K562 (cell line): ENCODE data around the gene ZNF318. TPM values are rescaled to one million over a fixed set of nuclear protein-coding genes. Genes with fewer than 3 reads are reported as not detected.

Experiments used
- ATAC-seq: fragments of 200-7000 bp; cut with Tn5 transposase; 3 replicates; pipeline ENCODE4 v1.9.1; 2020; ENCODE audit warnings: moderate library complexity
- BruUV-seq: library from RNA; stranded (reverse); fragments of 400-500 nt; replicated peaks from 2 replicates; lab custom pipeline; 2021; lab: Mats Ljungman, UMichigan
- CTCF ChIA-PET: fragments of 300-600 bp; formaldehyde crosslinking; extraction: SDS; loops from one replicate; lab custom pipeline; 2021; ENCODE audit warnings: low intra/inter-chr PET ratio; lab: Yijun Ruan, JAX
- POLR2A ChIA-PET: fragments of 300-600, 350-650 bp; sonication (Branson Sonifier 250); formaldehyde crosslinking; extraction: SDS; loops from one replicate; lab custom pipeline; 2021; ENCODE audit warnings: antibody characterized with exemption, inconsistent platforms; lab: Yijun Ruan, JAX
- DNase-seq, 4 experiments: peaks; one replicate each; pipeline versions ENCODE4 v3.0.0 to v3.0.0-alpha.2; 2011 to 2018; ENCODE audit warnings: low spot score in 3 of 4, mixed read lengths in 3 of 4; ENCODE audit errors: extremely low read depth in 1 of 4
- FAIRE-seq: peaks from 2 replicates; lab custom pipeline; 2011; peaks lifted over from hg19 to GRCh38; lab: Jason Lieb, UNC
- H2AFZ ChIP-seq: 2 replicates; pipeline ENCODE4 v1.6.0; 2011; ENCODE audit warnings: low read depth, low read length, control low read depth, inconsistent platforms
- H3K27ac ChIP-seq: fragments of 200-600 bp; 3 replicates; pipeline ENCODE4 v1.8.0; 2011; ENCODE audit warnings: low read depth, mild to moderate bottlenecking, control low read depth, inconsistent platforms, low read length, moderate library complexity, mixed read lengths; ENCODE audit errors: extremely low read depth
- H3K27me3 ChIP-seq, 2 experiments: fragments of 300-600 bp in 1 of 2; 2 replicates in 1 of 2; 3 replicates in 1 of 2; pipeline versions ENCODE4 v1.6.0 to v1.8.0; 2011; ENCODE audit warnings: inconsistent platforms in 2 of 2, low read length in 2 of 2, mild to moderate bottlenecking in 1 of 2, mixed read lengths in 1 of 2, moderate library complexity in 1 of 2; ENCODE audit not compliant: control insufficient read depth in 2 of 2, insufficient read depth in 2 of 2
- H3K36me3 ChIP-seq: fragments of 300-600 bp; 3 replicates; pipeline ENCODE4 v1.8.0; 2011; ENCODE audit warnings: mild to moderate bottlenecking, low read length, inconsistent platforms; ENCODE audit not compliant: control insufficient read depth, insufficient read depth
- H3K4me1 ChIP-seq, 2 experiments: fragments of 200-600 bp in 1 of 2; replicated peaks in 1 of 2; 2 replicates in 1 of 2; 3 replicates in 1 of 2; pipeline versions ENCODE4 v1.5.1 to v1.8.0; 2011; ENCODE audit warnings: inconsistent platforms in 2 of 2, low read length in 2 of 2, mild to moderate bottlenecking in 1 of 2, mixed read lengths in 1 of 2, moderate library complexity in 1 of 2; ENCODE audit not compliant: control insufficient read depth in 2 of 2, insufficient read depth in 2 of 2
- H3K4me2 ChIP-seq: 2 replicates; pipeline ENCODE4 v1.6.1; 2011; ENCODE audit warnings: low read length, control low read depth, inconsistent platforms, mixed read lengths; ENCODE audit not compliant: insufficient read depth
- H3K4me3 ChIP-seq: fragments of 200-600 bp; sonication (generic), shearing (Covaris generic); 2 replicates; pipeline ENCODE4 v1.5.1; 2016; ENCODE audit warnings: control low read depth, inconsistent platforms
- H3K79me2 ChIP-seq: fragments of 200-600 bp; 3 replicates; pipeline ENCODE4 v1.8.0; 2011; ENCODE audit warnings: low read length, inconsistent platforms; ENCODE audit not compliant: control insufficient read depth, insufficient read depth
- H3K9ac ChIP-seq, 2 experiments: 2 replicates each; pipeline versions ENCODE4 v1.6.0 to v1.6.1; 2011; ENCODE audit warnings: low read depth in 2 of 2, low read length in 2 of 2, control low read depth in 1 of 2, inconsistent platforms in 1 of 2, mild to moderate bottlenecking in 1 of 2, mixed read lengths in 1 of 2; ENCODE audit not compliant: insufficient read depth in 1 of 2
- H3K9me1 ChIP-seq: one replicate; pipeline ENCODE4 v1.6.0; 2011; ENCODE audit warnings: inconsistent platforms, mild to moderate bottlenecking, low read length, moderate library complexity; ENCODE audit not compliant: control insufficient read depth, insufficient read depth
- H3K9me3 ChIP-seq: replicated peaks from 2 replicates; pipeline ENCODE4 v1.5.1; 2011; ENCODE audit warnings: low read depth, low read length, inconsistent platforms; ENCODE audit not compliant: control insufficient read depth, insufficient read depth
- H4K20me1 ChIP-seq: replicated peaks from 2 replicates; pipeline ENCODE4 v1.6.1; 2011; ENCODE audit warnings: low read length, inconsistent platforms, mixed read lengths; ENCODE audit not compliant: control insufficient read depth, insufficient read depth
- CBX8 ChIP-seq: fragments of 200-600 bp; sonication (generic); IDR thresholded peaks from 2 replicates; pipeline ENCODE4 v1.6.1; 2012; ENCODE audit warnings: borderline replicate concordance, mixed run types, low read depth, mild to moderate bottlenecking, moderate library complexity, mixed read lengths, low read length, control low read depth, inconsistent platforms; ENCODE audit not compliant: poor library complexity, severe bottlenecking; ENCODE audit errors: extremely low read depth
- RAD21 ChIP-seq, 2 experiments: fragments of 250-450 bp in 1 of 2; fragments of 450-650 bp in 1 of 2; sonication (Bioruptor Pico) in 1 of 2; formaldehyde crosslinking in 1 of 2; IDR thresholded peaks in 1 of 2; conservative IDR thresholded peaks in 1 of 2; 2 replicates each; pipeline versions ENCODE4 v1.4.0 to v1.8.0; 2020 to 2022; ENCODE audit warnings: mild to moderate bottlenecking in 2 of 2, moderate library complexity in 1 of 2
- WGBS: fragments of 100-300 bp; shearing (Covaris generic); methylation state at CpG from one replicate; pipeline ENCODE4 v1.1.6; 2016; ENCODE audit warnings: low coverage, mixed read lengths; ENCODE audit not compliant: insufficient coverage; ENCODE audit errors: missing lambda C conversion rate; 5-methylcytosine and 5-hydroxymethylcytosine counted together
- in situ Hi-C: fragments of 300-500 bp; cut with MboI; formaldehyde crosslinking; loops from 4 replicates; pipeline ENCODE4 v1.15.0; 2018; ENCODE audit warnings: inconsistent platforms, mixed read lengths
- intact Hi-C: fragments of 100-400 bp; cut with micrococcal nuclease; formaldehyde crosslinking; loops from 2 replicates; pipeline ENCODE4 v1.14.2; 2022
- polyA plus RNA-seq, 8 experiments: library from polyadenylated mRNA; depleted of rRNA in 4 of 8; stranded (reverse) in 5 of 8; unstranded in 3 of 8; fragments of >200 nt; fragmentation: Nextera tagmentation in 2 of 8; fragmentation: Illumina TruSeq in 1 of 8; extraction: Ambion mirVana in 2 of 8; extraction: Trizol in 1 of 8; gene quantifications; 2 replicates each; pipeline versions ENCODE4 v1.2.1 to v1.2.3, GENCODE V29; 2011 to 2014; ENCODE audit warnings: inconsistent platforms in 1 of 8, missing spikeins in 1 of 8
- total RNA-seq, 7 experiments: library from RNA; depleted of rRNA in 6 of 7; stranded (reverse); fragments of >200 nt in 6 of 7; fragmentation: Illumina TruSeq in 2 of 7; extraction: Trizol in 2 of 7; gene quantifications; 2 replicates each; pipeline versions ENCODE4 v1.2.1 to v1.2.3, GENCODE V29; 2011 to 2021; ENCODE audit warnings: low replicate concordance in 1 of 7
- TF ChIP-seq, protein P1 (sequence below), 3 experiments: IDR thresholded peaks in 2 of 3; conservative IDR thresholded peaks in 1 of 3; 2 replicates each; pipeline ENCODE4 v1.5.1; 2011 to 2012; ENCODE audit warnings: low read length in 3 of 3, mild to moderate bottlenecking in 3 of 3, control low read depth in 2 of 3, improper control_type of control experiment in 1 of 3, inconsistent platforms in 1 of 3, low read depth in 1 of 3, mixed read lengths in 1 of 3, moderate library complexity in 1 of 3; ENCODE audit not compliant: insufficient read depth in 2 of 3
- TF ChIP-seq, protein P2 (sequence below): IDR thresholded peaks from 2 replicates; pipeline ENCODE4 v1.6.1; 2011; ENCODE audit warnings: borderline replicate concordance, low read depth, mild to moderate bottlenecking, moderate library complexity, low read length; ENCODE audit not compliant: insufficient read depth, poor library complexity, severe bottlenecking
- TF ChIP-seq, protein P3 (sequence below), 2 experiments: fragments of 450-650 bp; formaldehyde crosslinking in 1 of 2; IDR thresholded peaks; 2 replicates each; pipeline versions ENCODE4 v1.4.0 to v1.6.1; 2014 to 2020; ENCODE audit warnings: mild to moderate bottlenecking in 2 of 2, borderline replicate concordance in 1 of 2, low read depth in 1 of 2

ZNF318 gene
- total and polyA plus RNA-seq, 9 of the 15 experiments (the other 6 are each of a cell fraction or from before 2014, with no cell fraction given), result 3.2 to 19.0 (median 9.2) TPM

DNA sequence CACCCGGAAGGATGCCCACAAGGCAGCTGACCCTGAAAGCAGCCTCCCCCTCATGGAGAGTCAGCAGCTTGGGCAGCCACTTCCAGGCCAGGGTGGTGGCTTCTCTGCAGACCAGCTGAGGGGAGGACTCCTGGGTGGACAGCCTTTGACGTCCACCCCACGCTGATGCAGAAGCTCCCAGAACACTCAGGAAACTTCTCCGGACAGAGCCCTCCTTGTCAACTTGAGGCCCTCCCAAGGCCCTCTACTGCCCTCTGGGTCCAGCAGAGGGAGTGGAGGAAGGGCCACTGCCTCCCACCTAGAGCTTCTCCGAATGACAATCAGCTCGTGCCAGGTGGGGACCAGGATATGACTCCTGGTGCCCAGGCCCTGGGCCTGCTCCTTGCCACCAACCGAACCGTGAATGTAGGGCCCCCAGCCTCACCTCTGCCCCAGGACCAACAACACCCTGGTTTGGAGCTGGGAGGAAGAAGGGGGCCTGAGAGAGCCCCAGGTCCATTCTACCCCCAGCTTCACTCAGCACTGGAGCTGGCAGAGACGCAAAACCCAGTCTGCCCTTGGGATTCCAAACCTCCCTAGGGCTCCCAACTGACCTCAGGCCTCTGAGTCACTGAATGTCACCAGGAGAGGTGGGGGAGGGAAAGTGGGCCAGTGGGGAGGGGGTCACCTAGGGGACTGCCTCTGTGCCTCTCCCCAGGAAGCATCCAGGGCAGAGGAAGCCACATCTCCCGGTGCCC lies 82.3 kb downstream of the ZNF318 start:
- BruUV-seq, result no TSS peak
- peak; percentile 45 to 62 (median 50) for DNase-seq
- intact Hi-C loops, result no loop called here
- H3K27me3 ChIP-seq, result peaks cover 36 to 58% of the 10 kb centered on the region in 2 experiments
- no peaks in the 10 kb centered on the region for H3K79me2 ChIP-seq
- H3K36me3 ChIP-seq, result no peaks in the 10 kb centered on the region
- no peaks in the 10 kb centered on the region for H3K9me1 ChIP-seq
- H3K27ac ChIP-seq, result no peak overlapping the region
- POLR2A ChIA-PET, result interaction anchor here (0.6 to 1.1 kb wide), 4 partner anchors 9 to 408 kb away, joined by 3 to 5 read pairs (median 3); partner anchors contain the start of gene RPL7L1
- peak; percentile 74 for FAIRE-seq
- CTCF ChIA-PET, result no interaction called here
- H3K4me1 ChIP-seq, result peaks cover 0 to 24% of the 10 kb centered on the region in 2 experiments; a peak in 2 of 5 replicates
- no peaks in the 10 kb centered on the region for H3K9me3 ChIP-seq
- 0 out of 2 replicates have a peak, but pooled peaks cover 4% of the 10 kb centered on the region for H4K20me1 ChIP-seq
- H3K4me3 ChIP-seq, result no peak overlapping the region
- WGBS, result 6% methylated on average over 10 of the region's 10 CpGs
- in situ Hi-C loops, result no loop called here
- no peak overlapping the region for H3K4me2 ChIP-seq
- ATAC-seq, result peak; percentile 86
- no peak overlapping the region; a peak in 1 of 4 replicates for H3K9ac ChIP-seq
- H2AFZ ChIP-seq, result no peak overlapping the region
- TF ChIP-seq, protein P1, sequence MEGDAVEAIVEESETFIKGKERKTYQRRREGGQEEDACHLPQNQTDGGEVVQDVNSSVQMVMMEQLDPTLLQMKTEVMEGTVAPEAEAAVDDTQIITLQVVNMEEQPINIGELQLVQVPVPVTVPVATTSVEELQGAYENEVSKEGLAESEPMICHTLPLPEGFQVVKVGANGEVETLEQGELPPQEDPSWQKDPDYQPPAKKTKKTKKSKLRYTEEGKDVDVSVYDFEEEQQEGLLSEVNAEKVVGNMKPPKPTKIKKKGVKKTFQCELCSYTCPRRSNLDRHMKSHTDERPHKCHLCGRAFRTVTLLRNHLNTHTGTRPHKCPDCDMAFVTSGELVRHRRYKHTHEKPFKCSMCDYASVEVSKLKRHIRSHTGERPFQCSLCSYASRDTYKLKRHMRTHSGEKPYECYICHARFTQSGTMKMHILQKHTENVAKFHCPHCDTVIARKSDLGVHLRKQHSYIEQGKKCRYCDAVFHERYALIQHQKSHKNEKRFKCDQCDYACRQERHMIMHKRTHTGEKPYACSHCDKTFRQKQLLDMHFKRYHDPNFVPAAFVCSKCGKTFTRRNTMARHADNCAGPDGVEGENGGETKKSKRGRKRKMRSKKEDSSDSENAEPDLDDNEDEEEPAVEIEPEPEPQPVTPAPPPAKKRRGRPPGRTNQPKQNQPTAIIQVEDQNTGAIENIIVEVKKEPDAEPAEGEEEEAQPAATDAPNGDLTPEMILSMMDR (IDR thresholded peaks at IDR 0.05 in 2 of 3, conservative IDR thresholded peaks at IDR 0.05 in 1 of 3; ENCODE audit: insufficient read depth in 2 of 3, low read depth in 1 of 3, low read length in 3 of 3), result peak; percentile 60 to 71 (median 61)
- peak; percentile 14 to 53; a peak in 2 of 4 replicates for TF ChIP-seq RAD21 (CRISPR knock-in tag; conservative IDR thresholded peaks at IDR 0.05 in 1 of 2, IDR thresholded peaks at IDR 0.05 in 1 of 2)
- TF ChIP-seq, protein P2, sequence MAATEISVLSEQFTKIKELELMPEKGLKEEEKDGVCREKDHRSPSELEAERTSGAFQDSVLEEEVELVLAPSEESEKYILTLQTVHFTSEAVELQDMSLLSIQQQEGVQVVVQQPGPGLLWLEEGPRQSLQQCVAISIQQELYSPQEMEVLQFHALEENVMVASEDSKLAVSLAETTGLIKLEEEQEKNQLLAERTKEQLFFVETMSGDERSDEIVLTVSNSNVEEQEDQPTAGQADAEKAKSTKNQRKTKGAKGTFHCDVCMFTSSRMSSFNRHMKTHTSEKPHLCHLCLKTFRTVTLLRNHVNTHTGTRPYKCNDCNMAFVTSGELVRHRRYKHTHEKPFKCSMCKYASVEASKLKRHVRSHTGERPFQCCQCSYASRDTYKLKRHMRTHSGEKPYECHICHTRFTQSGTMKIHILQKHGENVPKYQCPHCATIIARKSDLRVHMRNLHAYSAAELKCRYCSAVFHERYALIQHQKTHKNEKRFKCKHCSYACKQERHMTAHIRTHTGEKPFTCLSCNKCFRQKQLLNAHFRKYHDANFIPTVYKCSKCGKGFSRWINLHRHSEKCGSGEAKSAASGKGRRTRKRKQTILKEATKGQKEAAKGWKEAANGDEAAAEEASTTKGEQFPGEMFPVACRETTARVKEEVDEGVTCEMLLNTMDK, result peak; percentile 6
- no peak for TF ChIP-seq CBX8
- TF ChIP-seq, protein P3, sequence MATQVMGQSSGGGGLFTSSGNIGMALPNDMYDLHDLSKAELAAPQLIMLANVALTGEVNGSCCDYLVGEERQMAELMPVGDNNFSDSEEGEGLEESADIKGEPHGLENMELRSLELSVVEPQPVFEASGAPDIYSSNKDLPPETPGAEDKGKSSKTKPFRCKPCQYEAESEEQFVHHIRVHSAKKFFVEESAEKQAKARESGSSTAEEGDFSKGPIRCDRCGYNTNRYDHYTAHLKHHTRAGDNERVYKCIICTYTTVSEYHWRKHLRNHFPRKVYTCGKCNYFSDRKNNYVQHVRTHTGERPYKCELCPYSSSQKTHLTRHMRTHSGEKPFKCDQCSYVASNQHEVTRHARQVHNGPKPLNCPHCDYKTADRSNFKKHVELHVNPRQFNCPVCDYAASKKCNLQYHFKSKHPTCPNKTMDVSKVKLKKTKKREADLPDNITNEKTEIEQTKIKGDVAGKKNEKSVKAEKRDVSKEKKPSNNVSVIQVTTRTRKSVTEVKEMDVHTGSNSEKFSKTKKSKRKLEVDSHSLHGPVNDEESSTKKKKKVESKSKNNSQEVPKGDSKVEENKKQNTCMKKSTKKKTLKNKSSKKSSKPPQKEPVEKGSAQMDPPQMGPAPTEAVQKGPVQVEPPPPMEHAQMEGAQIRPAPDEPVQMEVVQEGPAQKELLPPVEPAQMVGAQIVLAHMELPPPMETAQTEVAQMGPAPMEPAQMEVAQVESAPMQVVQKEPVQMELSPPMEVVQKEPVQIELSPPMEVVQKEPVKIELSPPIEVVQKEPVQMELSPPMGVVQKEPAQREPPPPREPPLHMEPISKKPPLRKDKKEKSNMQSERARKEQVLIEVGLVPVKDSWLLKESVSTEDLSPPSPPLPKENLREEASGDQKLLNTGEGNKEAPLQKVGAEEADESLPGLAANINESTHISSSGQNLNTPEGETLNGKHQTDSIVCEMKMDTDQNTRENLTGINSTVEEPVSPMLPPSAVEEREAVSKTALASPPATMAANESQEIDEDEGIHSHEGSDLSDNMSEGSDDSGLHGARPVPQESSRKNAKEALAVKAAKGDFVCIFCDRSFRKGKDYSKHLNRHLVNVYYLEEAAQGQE (IDR thresholded peaks at IDR 0.05; ENCODE audit: borderline replicate concordance), result peak; percentile 38
- TF ChIP-seq, protein P3 (CRISPR knock-in tag; IDR thresholded peaks at IDR 0.05; ENCODE audit: low read depth), result no peak
